Gastrocnemius medialis (tissue), 4 donors: ENCODE results near the gene PARP6. TPM values are rescaled to one million over a fixed set of nuclear protein-coding genes. Genes with fewer than 3 reads are reported as not detected.

Experiments used
- ATAC-seq, 2 donors: fragments of 150-250 bp; one replicate each; pipeline ENCODE4 v1.9.1; 2016
- DNase-seq, 2 donors: peaks; one replicate each; pipeline ENCODE4 v3.0.0-alpha.2; 2019
- H3K27ac ChIP-seq, 4 donors: fragments of 200-600 bp; sonication (generic); 1 replicate in 1 of 4; 2 replicates in 3 of 4; pipeline ENCODE4 v1.5.1; 2016 to 2018; ENCODE audit warnings: mild to moderate bottlenecking in 2 of 4, moderate library complexity in 1 of 4
- H3K27me3 ChIP-seq, 3 donors: fragments of 200-600 bp; sonication (generic) in 2 of 3; 1 replicate in 1 of 3; 2 replicates in 2 of 3; pipeline versions ENCODE4 v1.5.1 to v1.6.0; 2016 to 2019; ENCODE audit warnings: mild to moderate bottlenecking in 1 of 3, moderate library complexity in 1 of 3
- H3K36me3 ChIP-seq, 2 donors: fragments of 200-600 bp; sonication (generic) in 1 of 2; one replicate each; pipeline ENCODE4 v1.5.1; 2017 to 2018
- H3K4me1 ChIP-seq, 2 donors: fragments of 200-600 bp; sonication (generic) in 1 of 2; one replicate each; pipeline ENCODE4 v1.5.1; 2016 to 2017; ENCODE audit warnings: mild to moderate bottlenecking in 2 of 2
- H3K4me3 ChIP-seq, 4 donors: fragments of 200-600 bp; sonication (generic) in 3 of 4; 1 replicate in 1 of 4; 2 replicates in 3 of 4; pipeline ENCODE4 v1.5.1; 2016 to 2019; ENCODE audit warnings: mild to moderate bottlenecking in 2 of 4
- H3K9me3 ChIP-seq, 3 donors: fragments of 200-600 bp; sonication (generic) in 2 of 3; 1 replicate in 1 of 3; 2 replicates in 2 of 3; pipeline ENCODE4 v1.5.1; 2016 to 2019
- CTCF ChIP-seq, 5 experiments: fragments of 450-650 bp in 3 of 5; fragments of 200-600 bp in 2 of 5; sonication (generic) in 2 of 5; IDR thresholded peaks in 4 of 5; conservative IDR thresholded peaks in 1 of 5; 1 replicate in 4 of 5; 2 replicates in 1 of 5; pipeline ENCODE4 v1.5.1; 2016 to 2019; ENCODE audit warnings: antibody characterized with exemption in 5 of 5, mild to moderate bottlenecking in 3 of 5, moderate library complexity in 3 of 5
- POLR2A ChIP-seq, 2 donors: fragments of 450-650 bp; IDR thresholded peaks; one replicate each; pipeline ENCODE4 v1.6.1; 2017; ENCODE audit warnings: antibody characterized with exemption in 2 of 2, mild to moderate bottlenecking in 2 of 2, moderate library complexity in 2 of 2
- in situ Hi-C, 4 donors: fragments of 200-750 bp; cut with MboI; loops; one replicate each; pipeline versions ENCODE4 v1.15.0 to v1.8.0; 2017; ENCODE audit warnings: low sequenced_read_pairs in 4 of 4
- intact Hi-C: fragments of 100-400 bp; cut with DNase I; formaldehyde crosslinking; loops from one replicate; pipeline ENCODE4 v1.15.1; 2023; ENCODE audit warnings: low total_unique reads
- total RNA-seq, 4 donors: library from RNA; depleted of rRNA; stranded (reverse); fragments of >200 nt; gene quantifications; one replicate each; pipeline versions ENCODE4 v1.1.0 to v1.2.3, GENCODE V29; 2016

PARP6 gene
- total RNA-seq, 4 donors from 2014 or later: 51.7 to 84.7 (median 66.9) TPM

- H3K27ac ChIP-seq: peak overlapping the region; percentile 47 to 67 (median 58)
- DNase-seq (peak; percentile 64 to 83), ATAC-seq (peak; percentile 90 to 93)
- intact Hi-C loops: no loop called here
- peak overlapping the region in 1 of 4 donors; percentile 27 for H3K4me3 ChIP-seq
- H3K9me3 ChIP-seq: no peaks in the 10 kb centered on the region
- peaks cover 0 to 27% of the 10 kb centered on the region in 2 donors for H3K36me3 ChIP-seq
- in situ Hi-C loops: loop anchor here in 1 of 4 donors (5.0 kb wide), 1 partner anchor 35 kb away; the partner anchor contains the start of gene PARP6
- H3K4me1 ChIP-seq: peaks cover 0 to 18% of the 10 kb centered on the region in 2 donors
- peak in 1 of 2 donors; percentile 43 for TF ChIP-seq POLR2A (IDR thresholded peaks at IDR 0.05)
- TF ChIP-seq CTCF (IDR thresholded peaks at IDR 0.05 in 4 of 5, conservative IDR thresholded peaks at IDR 0.05 in 1 of 5): no peak
- H3K27me3 ChIP-seq: no peaks in the 10 kb centered on the region
Measured at GRCh38 chr15:72237029-72237852, 35.1 kb downstream of the PARP6 start.

GRCh38 chr15:72236381-72237003 is 35.9 kb downstream of the PARP6 start:
- intact Hi-C loops (no loop called here), in situ Hi-C loops (loop anchor here in 1 of 4 donors (5.0 kb wide), 1 partner anchor 36 kb away; the partner anchor contains the start of gene PARP6)
- Histone ChIP-seq H3K36me3 (peaks cover 0 to 19% of the 10 kb centered on the region in 2 donors), H3K9me3 (no peaks in the 10 kb centered on the region), H3K27ac (peak overlapping the region; percentile 47 to 67 (median 58)), H3K4me1 (peaks cover 0 to 24% of the 10 kb centered on the region in 2 donors), H3K27me3 (no peaks in the 10 kb centered on the region), H3K4me3 (peak overlapping the region in 1 of 4 donors; percentile 27)
- ATAC-seq (no peak), DNase-seq (no peak)
- TF ChIP-seq CTCF (IDR thresholded peaks at IDR 0.05 in 4 of 5, conservative IDR thresholded peaks at IDR 0.05 in 1 of 5) (no peak), POLR2A (IDR thresholded peaks at IDR 0.05) (no peak)

GRCh38 chr15:72235298-72235697 is 37.1 kb downstream of the PARP6 start:
- no peak for DNase-seq
- peaks cover 0 to 7% of the 10 kb centered on the region in 2 donors for H3K36me3 ChIP-seq
- no peak overlapping the region for H3K4me3 ChIP-seq
- no peaks in the 10 kb centered on the region for H3K27me3 ChIP-seq
- H3K4me1 ChIP-seq: peaks cover 0 to 24% of the 10 kb centered on the region in 2 donors
- no peaks in the 10 kb centered on the region for H3K9me3 ChIP-seq
- no peak for ATAC-seq
- in situ Hi-C loops: loop anchor here in 1 of 4 donors (5.0 kb wide), 1 partner anchor 37 kb away; the partner anchor contains the start of gene PARP6
- TF ChIP-seq POLR2A (IDR thresholded peaks at IDR 0.05): no peak
- no peak for TF ChIP-seq CTCF (IDR thresholded peaks at IDR 0.05 in 4 of 5, conservative IDR thresholded peaks at IDR 0.05 in 1 of 5)
- intact Hi-C loops: no loop called here
- H3K27ac ChIP-seq: no peak overlapping the region

GRCh38 chr15:72233769-72234168 is 38.6 kb downstream of the PARP6 start:
- in situ Hi-C loops: no loop called here
- DNase-seq: no peak
- Histone ChIP-seq H3K4me1 (peaks cover 11 to 35% of the 10 kb centered on the region in 2 donors), H3K27ac (no peak overlapping the region), H3K9me3 (no peaks in the 10 kb centered on the region), H3K36me3 (no peaks in the 10 kb centered on the region), H3K27me3 (no peaks in the 10 kb centered on the region), H3K4me3 (no peak overlapping the region)
- ATAC-seq: no peak
- TF ChIP-seq POLR2A (IDR thresholded peaks at IDR 0.05) (no peak), CTCF (IDR thresholded peaks at IDR 0.05 in 4 of 5, conservative IDR thresholded peaks at IDR 0.05 in 1 of 5) (no peak)
- intact Hi-C loops: no loop called here
